MM.1S (cell line): ENCODE results near the gene MEGF6.

Experiments used
- CTCF ChIP-seq: fragments of 300-600 bp; sonication (generic); IDR thresholded peaks from 2 replicates; pipeline ENCODE4 v1.5.1; 2016; ENCODE audit warnings: antibody characterized with exemption, low read length, mixed read lengths
- EZH2 ChIP-seq: fragments of 300-600 bp; sonication (generic); optimal IDR thresholded peaks from 2 replicates; pipeline ENCODE3; 2017; ENCODE audit warnings: low read depth, mild to moderate bottlenecking, antibody characterized with exemption, low read length, mixed read lengths

GRCh38 chr1:3463891-3464648 lies 147.2 kb downstream of the MEGF6 start:
- no peak for TF ChIP-seq CTCF
- no peak for TF ChIP-seq EZH2
